Panc1 (cell line): Measurements from ENCODE around the gene KERA.

Source experiments
- SIN3A ChIP-seq: IDR thresholded peaks from 2 replicates; pipeline ENCODE4 v1.6.1; 2012; ENCODE audit warnings: low read depth, mild to moderate bottlenecking, low read length, moderate library complexity, borderline replicate concordance; ENCODE audit not compliant: insufficient read depth
- TF ChIP-seq, protein P1 (sequence below): fragments of 450-650 bp; IDR thresholded peaks from 2 replicates; pipeline ENCODE4 v1.5.1; 2017; ENCODE audit warnings: mild to moderate bottlenecking
- TF ChIP-seq, protein P2 (sequence below), 2 experiments: IDR thresholded peaks; 2 replicates each; pipeline ENCODE4 v1.6.1; 2011 to 2012; ENCODE audit warnings: low read depth in 2 of 2, control low read depth in 1 of 2, low read length in 1 of 2, mild to moderate bottlenecking in 1 of 2, moderate library complexity in 1 of 2; ENCODE audit not compliant: insufficient read depth in 1 of 2

DNA sequence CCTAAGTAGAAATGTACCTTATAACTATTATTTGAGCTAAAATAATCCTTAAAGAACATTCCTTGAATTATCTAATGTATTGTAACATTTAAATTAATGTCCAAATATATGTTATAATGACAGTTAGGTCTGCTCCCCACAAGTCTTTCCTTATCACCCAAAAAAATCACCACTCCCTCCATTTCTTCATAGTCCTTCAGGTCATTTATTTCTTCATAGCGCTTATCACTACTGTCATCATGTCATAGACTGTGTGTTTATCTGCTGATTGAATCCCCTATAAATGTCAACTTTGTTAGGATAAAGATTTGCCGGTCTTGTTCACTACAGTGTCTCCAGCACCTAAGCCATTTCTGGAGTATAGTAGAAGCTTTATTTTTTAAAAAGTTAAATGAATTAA lies 41.5 kb upstream of the KERA start:
- no peak for TF ChIP-seq SIN3A
- TF ChIP-seq, protein P1, sequence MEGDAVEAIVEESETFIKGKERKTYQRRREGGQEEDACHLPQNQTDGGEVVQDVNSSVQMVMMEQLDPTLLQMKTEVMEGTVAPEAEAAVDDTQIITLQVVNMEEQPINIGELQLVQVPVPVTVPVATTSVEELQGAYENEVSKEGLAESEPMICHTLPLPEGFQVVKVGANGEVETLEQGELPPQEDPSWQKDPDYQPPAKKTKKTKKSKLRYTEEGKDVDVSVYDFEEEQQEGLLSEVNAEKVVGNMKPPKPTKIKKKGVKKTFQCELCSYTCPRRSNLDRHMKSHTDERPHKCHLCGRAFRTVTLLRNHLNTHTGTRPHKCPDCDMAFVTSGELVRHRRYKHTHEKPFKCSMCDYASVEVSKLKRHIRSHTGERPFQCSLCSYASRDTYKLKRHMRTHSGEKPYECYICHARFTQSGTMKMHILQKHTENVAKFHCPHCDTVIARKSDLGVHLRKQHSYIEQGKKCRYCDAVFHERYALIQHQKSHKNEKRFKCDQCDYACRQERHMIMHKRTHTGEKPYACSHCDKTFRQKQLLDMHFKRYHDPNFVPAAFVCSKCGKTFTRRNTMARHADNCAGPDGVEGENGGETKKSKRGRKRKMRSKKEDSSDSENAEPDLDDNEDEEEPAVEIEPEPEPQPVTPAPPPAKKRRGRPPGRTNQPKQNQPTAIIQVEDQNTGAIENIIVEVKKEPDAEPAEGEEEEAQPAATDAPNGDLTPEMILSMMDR = no peak
- TF ChIP-seq, protein P2, sequence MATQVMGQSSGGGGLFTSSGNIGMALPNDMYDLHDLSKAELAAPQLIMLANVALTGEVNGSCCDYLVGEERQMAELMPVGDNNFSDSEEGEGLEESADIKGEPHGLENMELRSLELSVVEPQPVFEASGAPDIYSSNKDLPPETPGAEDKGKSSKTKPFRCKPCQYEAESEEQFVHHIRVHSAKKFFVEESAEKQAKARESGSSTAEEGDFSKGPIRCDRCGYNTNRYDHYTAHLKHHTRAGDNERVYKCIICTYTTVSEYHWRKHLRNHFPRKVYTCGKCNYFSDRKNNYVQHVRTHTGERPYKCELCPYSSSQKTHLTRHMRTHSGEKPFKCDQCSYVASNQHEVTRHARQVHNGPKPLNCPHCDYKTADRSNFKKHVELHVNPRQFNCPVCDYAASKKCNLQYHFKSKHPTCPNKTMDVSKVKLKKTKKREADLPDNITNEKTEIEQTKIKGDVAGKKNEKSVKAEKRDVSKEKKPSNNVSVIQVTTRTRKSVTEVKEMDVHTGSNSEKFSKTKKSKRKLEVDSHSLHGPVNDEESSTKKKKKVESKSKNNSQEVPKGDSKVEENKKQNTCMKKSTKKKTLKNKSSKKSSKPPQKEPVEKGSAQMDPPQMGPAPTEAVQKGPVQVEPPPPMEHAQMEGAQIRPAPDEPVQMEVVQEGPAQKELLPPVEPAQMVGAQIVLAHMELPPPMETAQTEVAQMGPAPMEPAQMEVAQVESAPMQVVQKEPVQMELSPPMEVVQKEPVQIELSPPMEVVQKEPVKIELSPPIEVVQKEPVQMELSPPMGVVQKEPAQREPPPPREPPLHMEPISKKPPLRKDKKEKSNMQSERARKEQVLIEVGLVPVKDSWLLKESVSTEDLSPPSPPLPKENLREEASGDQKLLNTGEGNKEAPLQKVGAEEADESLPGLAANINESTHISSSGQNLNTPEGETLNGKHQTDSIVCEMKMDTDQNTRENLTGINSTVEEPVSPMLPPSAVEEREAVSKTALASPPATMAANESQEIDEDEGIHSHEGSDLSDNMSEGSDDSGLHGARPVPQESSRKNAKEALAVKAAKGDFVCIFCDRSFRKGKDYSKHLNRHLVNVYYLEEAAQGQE (IDR thresholded peaks at IDR 0.05; ENCODE audit: insufficient read depth in 1 of 2, low read depth in 2 of 2, low read length in 1 of 2) = no peak
